K562 (cell line): ENCODE results near the gene HEMGN. TPM values are rescaled to one million over a fixed set of nuclear protein-coding genes. Genes with fewer than 3 reads are reported as not detected.

Experiments
- GTF2A2 ChIP-seq: IDR thresholded peaks from 2 replicates; pipeline ENCODE4 v1.6.1; 2016; ENCODE audit warnings: mild to moderate bottlenecking, missing genetic modification characterization, missing compliant biosample characterization
- JUN ChIP-seq, 2 experiments: sonication (generic) in 1 of 2; formaldehyde crosslinking in 1 of 2; IDR thresholded peaks; 2 replicates each; pipeline versions ENCODE4 v1.6.1 to v1.8.0; 2012 to 2022; ENCODE audit warnings: borderline replicate concordance in 2 of 2, mild to moderate bottlenecking in 2 of 2, improper control_type of control experiment in 1 of 2, low read depth in 1 of 2, low read length in 1 of 2, missing genetic modification reagents in 1 of 2
- NFRKB ChIP-seq: fragments of 450-650 bp; IDR thresholded peaks from 2 replicates; pipeline ENCODE4 v1.6.1; 2016; ENCODE audit warnings: low read depth
- RFX1 ChIP-seq: fragments of 450-650 bp; IDR thresholded peaks from 2 replicates; pipeline ENCODE4 v1.6.1; 2016; ENCODE audit warnings: mild to moderate bottlenecking, moderate library complexity
- SIN3A ChIP-seq, 2 experiments: fragments of 150-350 bp in 1 of 2; IDR thresholded peaks; 2 replicates each; pipeline ENCODE4 v1.6.1; 2011 to 2016; ENCODE audit warnings: borderline replicate concordance in 2 of 2, low read depth in 2 of 2, low read length in 2 of 2, mild to moderate bottlenecking in 2 of 2, moderate library complexity in 2 of 2; ENCODE audit not compliant: control insufficient read depth in 1 of 2
- SMAD4 ChIP-seq: fragments of 250-450 bp; sonication (Bioruptor Pico); conservative IDR thresholded peaks from 2 replicates; pipeline ENCODE4 v1.8.0; 2021; ENCODE audit warnings: inconsistent platforms, mild to moderate bottlenecking, moderate library complexity
- ZNF175 ChIP-seq: fragments of 200-800 bp; sonication (Bioruptor generic); IDR thresholded peaks from 2 replicates; pipeline ENCODE4 v1.6.1; 2016; ENCODE audit warnings: low read depth, mild to moderate bottlenecking, missing genetic modification characterization, missing compliant biosample characterization
- ZNF311 ChIP-seq: fragments of 250-450 bp; sonication (Bioruptor Pico); IDR thresholded peaks from 2 replicates; pipeline ENCODE4 v1.4.0; 2020; ENCODE audit warnings: mild to moderate bottlenecking, moderate library complexity
- polyA plus RNA-seq, 8 experiments: library from polyadenylated mRNA; depleted of rRNA in 4 of 8; stranded (reverse) in 5 of 8; unstranded in 3 of 8; fragments of >200 nt; fragmentation: Nextera tagmentation in 2 of 8; fragmentation: Illumina TruSeq in 1 of 8; extraction: Ambion mirVana in 2 of 8; extraction: Trizol in 1 of 8; gene quantifications; 2 replicates each; pipeline versions ENCODE4 v1.2.1 to v1.2.3, GENCODE V29; 2011 to 2014; ENCODE audit warnings: inconsistent platforms in 1 of 8, missing spikeins in 1 of 8
- total RNA-seq, 7 experiments: library from RNA; depleted of rRNA in 6 of 7; stranded (reverse); fragments of >200 nt in 6 of 7; fragmentation: Illumina TruSeq in 2 of 7; extraction: Trizol in 2 of 7; gene quantifications; 2 replicates each; pipeline versions ENCODE4 v1.2.1 to v1.2.3, GENCODE V29; 2011 to 2021; ENCODE audit warnings: low replicate concordance in 1 of 7

HEMGN gene
- total and polyA plus RNA-seq, 9 of the 15 experiments (the other 6 are each of a cell fraction or from before 2014, with no cell fraction given), result 56.3 to 258 (median 137) TPM

GRCh38 chr9:97981846-97982682, 44.1 kb upstream of the HEMGN start (continued):
- no peak for TF ChIP-seq SIN3A (IDR thresholded peaks at IDR 0.05; ENCODE audit: borderline replicate concordance in 2 of 2, control insufficient read depth in 1 of 2, low read depth in 2 of 2, low read length in 2 of 2)
- TF ChIP-seq JUN (IDR thresholded peaks at IDR 0.05; ENCODE audit: borderline replicate concordance, low read depth, low read length), result no peak
- TF ChIP-seq JUN (CRISPR knock-in tag; IDR thresholded peaks at IDR 0.05; ENCODE audit: borderline replicate concordance), result 0 out of 2 replicates have a peak, but pooled peaks have one; percentile 4
- peak; percentile 85; the same call in 1 of the 2 replicates for TF ChIP-seq ZNF175 (CRISPR knock-in tag)
- 0 out of 2 replicates have a peak, but pooled peaks have one; percentile 15 for TF ChIP-seq NFRKB
- TF ChIP-seq SMAD4, result 0 out of 2 replicates have a peak, but pooled peaks have one; percentile 9
- TF ChIP-seq GTF2A2 (tag), result 0 out of 2 replicates have a peak, but pooled peaks have one; percentile 0
- TF ChIP-seq ZNF311 (CRISPR knock-in tag), result 0 out of 2 replicates have a peak, but pooled peaks have one; percentile 3
- TF ChIP-seq RFX1, result peak; percentile 45
